PC-9 (cell line): Measurements from ENCODE around the gene TEX30. TPM values are rescaled to one million over a fixed set of nuclear protein-coding genes. Genes with fewer than 3 reads are reported as not detected.
A peak's percentile ranks its signal among the peaks of the same experiment; 100 is the strongest.

Experiments used
- BruUV-seq: library from RNA; stranded (reverse); fragments of 400-500 nt; replicated peaks from 2 replicates; lab custom pipeline; 2021; lab: Mats Ljungman, UMichigan
- CTCF ChIA-PET: fragments of 300-600 bp; sonication (Branson Sonifier 250); formaldehyde crosslinking; loops from one replicate; lab custom pipeline; 2022; ENCODE audit warnings: antibody characterized with exemption; lab: Charles Lee
- POLR2A ChIA-PET: fragments of 300-600 bp; sonication (Branson Sonifier 250); formaldehyde crosslinking; loops from one replicate; lab custom pipeline; 2022; ENCODE audit warnings: antibody characterized with exemption; ENCODE audit not compliant: unreplicated experiment; lab: Charles Lee
- DNase-seq, 2 experiments: peaks; one replicate each; pipeline versions ENCODE4 v3.0.0 to v3.0.0-alpha.2; 2015 to 2022; ENCODE audit warnings: mixed read lengths in 1 of 2
- H2AFZ ChIP-seq: fragments of 200-600 bp; sonication (generic); 2 replicates; pipeline ENCODE4 v1.8.1; 2017; ENCODE audit warnings: antibody characterized with exemption
- H3F3A ChIP-seq: fragments of 200-600 bp; sonication (generic); 2 replicates; pipeline ENCODE4 v1.8.1; 2017; ENCODE audit warnings: antibody characterized with exemption, mild to moderate bottlenecking, low read depth; ENCODE audit not compliant: insufficient read depth
- H3K27ac ChIP-seq: fragments of 200-600 bp; sonication (generic); 2 replicates; pipeline ENCODE4 v1.6.1; 2016; ENCODE audit warnings: mixed run types
- H3K27me3 ChIP-seq: fragments of 200-600 bp; sonication (generic); 2 replicates; pipeline ENCODE4 v1.6.1; 2016; ENCODE audit warnings: low read depth, mixed run types; ENCODE audit not compliant: insufficient read depth
- H3K36me3 ChIP-seq: fragments of 200-600 bp; sonication (generic); 2 replicates; pipeline ENCODE4 v1.6.1; 2016; ENCODE audit warnings: low read depth, mixed run types
- H3K4me1 ChIP-seq: fragments of 200-600 bp; sonication (generic); replicated peaks from 2 replicates; pipeline ENCODE4 v1.6.1; 2016; ENCODE audit warnings: mixed run types; ENCODE audit not compliant: insufficient read depth
- H3K4me2 ChIP-seq: fragments of 200-600 bp; sonication (generic); 2 replicates; pipeline ENCODE4 v1.6.1; 2017; ENCODE audit warnings: mixed run types
- H3K4me3 ChIP-seq: fragments of 200-600 bp; sonication (generic); 2 replicates; pipeline ENCODE4 v1.6.1; 2016; ENCODE audit warnings: mixed run types
- H3K79me2 ChIP-seq: fragments of 200-600 bp; sonication (generic); 2 replicates; pipeline ENCODE4 v1.6.1; 2017; ENCODE audit warnings: low read depth, mixed run types
- H3K9me2 ChIP-seq: fragments of 200-600 bp; sonication (generic); 2 replicates; pipeline ENCODE4 v1.8.1; 2017; ENCODE audit warnings: mild to moderate bottlenecking; ENCODE audit not compliant: insufficient read depth
- H3K9me3 ChIP-seq: fragments of 200-600 bp; sonication (generic); 2 replicates; pipeline ENCODE4 v1.8.1; 2016; ENCODE audit warnings: low read depth; ENCODE audit not compliant: insufficient read depth
- H4K20me1 ChIP-seq: fragments of 200-600 bp; sonication (generic); 2 replicates; pipeline ENCODE4 v1.8.1; 2017; ENCODE audit not compliant: insufficient read depth
- CTCF ChIP-seq: fragments of 200-600 bp; sonication (generic); conservative IDR thresholded peaks from 2 replicates; pipeline ENCODE4 v1.6.1; 2017; ENCODE audit warnings: mixed run types, antibody characterized with exemption, mild to moderate bottlenecking, moderate library complexity
- EZH2 ChIP-seq: fragments of 200-600 bp; sonication (generic); IDR thresholded peaks from 2 replicates; pipeline ENCODE4 v1.8.0; 2017; ENCODE audit warnings: antibody characterized with exemption, low read depth
- intact Hi-C: fragments of 100-400 bp; cut with micrococcal nuclease; formaldehyde crosslinking; loops from one replicate; pipeline ENCODE4 v1.10.0; 2022; ENCODE audit not compliant: unreplicated experiment
- total RNA-seq: library from RNA; stranded (reverse); gene quantifications from 2 replicates; pipeline ENCODE4 v1.2.3, GENCODE V29; 2021

Gene TEX30
- total RNA-seq, 1 experiment from 2014 or later = 13.1 TPM

- H3K27me3 ChIP-seq = no peaks in the 10 kb centered on the region
- no peaks in the 10 kb centered on the region for H3K9me3 ChIP-seq
- POLR2A ChIA-PET = interaction anchor here (0.6 kb wide), 1 partner anchor 69 kb away, joined by 3 read pairs; no protein-coding TSS in a partner anchor
- BruUV-seq = no TSS peak
- H3K4me2 ChIP-seq = no peak overlapping the region
- H3K9me2 ChIP-seq = no peaks in the 10 kb centered on the region
- no peaks in the 10 kb centered on the region for H3K36me3 ChIP-seq
- CTCF ChIA-PET = no interaction called here
- H4K20me1 ChIP-seq = no peaks in the 10 kb centered on the region
- no peak overlapping the region for H3K27ac ChIP-seq
- H3K4me3 ChIP-seq = no peak overlapping the region
- H3K79me2 ChIP-seq = peaks cover 15% of the 10 kb centered on the region
- intact Hi-C loops = loop anchor here (5.0 kb wide), 1 partner anchor 178 kb away; the partner anchor contains the start of gene TPP2
- peak overlapping the region; percentile 42; the same call in 1 of the 2 replicates for H2AFZ ChIP-seq
- H3K4me1 ChIP-seq = peaks cover 11% of the 10 kb centered on the region
- no peaks in the 10 kb centered on the region; the same call in 1 of the 2 replicates for H3F3A ChIP-seq
- DNase-seq = no peak
- TF ChIP-seq EZH2 = no peak
- TF ChIP-seq CTCF = no peak
These were observed 1.3 kb upstream of the TEX30 start for GRCh38 chr13:102774591-102775520.

GRCh38 chr13:102774214-102774568 lies 605 bp upstream of the TEX30 start:
- H3K4me2 ChIP-seq = peak overlapping the region; percentile 73
- intact Hi-C loops = loop anchor here (5.0 kb wide), 1 partner anchor 177 kb away; the partner anchor contains the start of gene TPP2
- peaks cover 11% of the 10 kb centered on the region for H3K4me1 ChIP-seq
- H3F3A ChIP-seq = no peaks in the 10 kb centered on the region; the same call in 1 of the 2 replicates
- peak overlapping the region; percentile 96 for H2AFZ ChIP-seq
- no peaks in the 10 kb centered on the region for H3K27me3 ChIP-seq
- H4K20me1 ChIP-seq = no peaks in the 10 kb centered on the region
- H3K27ac ChIP-seq = no peak overlapping the region
- H3K79me2 ChIP-seq = peaks cover 15% of the 10 kb centered on the region
- TF ChIP-seq CTCF (no peak), EZH2 (no peak)
- TSS peak; percentile 97 for BruUV-seq
- no peaks in the 10 kb centered on the region for H3K9me3 ChIP-seq
- peak overlapping the region; percentile 84; the same call in 1 of the 2 replicates for H3K4me3 ChIP-seq
- POLR2A ChIA-PET = interaction anchor here (0.7 to 1.1 kb wide), 2 partner anchors 178 to 834 kb away, joined by 3 to 5 read pairs; no protein-coding TSS in a partner anchor
- no peaks in the 10 kb centered on the region for H3K36me3 ChIP-seq
- DNase-seq = no peak
- CTCF ChIA-PET = interaction anchor here (0.6 kb wide), 1 partner anchor 682 kb away, joined by 3 read pairs; no protein-coding TSS in a partner anchor
- H3K9me2 ChIP-seq = no peaks in the 10 kb centered on the region

GRCh38 chr13:102772042-102772425 lies 1.6 kb downstream of the TEX30 start:
- Histone ChIP-seq H3K4me2 (peak overlapping the region; percentile 73), H3K79me2 (peaks cover 15% of the 10 kb centered on the region), H3K27ac (no peak overlapping the region), H3K9me3 (no peaks in the 10 kb centered on the region), H3K36me3 (no peaks in the 10 kb centered on the region), H3K9me2 (no peaks in the 10 kb centered on the region), H3F3A (no peaks in the 10 kb centered on the region; the same call in 1 of the 2 replicates), H3K4me1 (peaks cover 11% of the 10 kb centered on the region), H3K4me3 (no peak overlapping the region), H2AFZ (no peak overlapping the region), H4K20me1 (no peaks in the 10 kb centered on the region), H3K27me3 (no peaks in the 10 kb centered on the region)
- DNase-seq = no peak
- ChIA-PET CTCF (no interaction called here), POLR2A (no interaction called here)
- no peak for TF ChIP-seq CTCF
- TF ChIP-seq EZH2 = no peak
- no TSS peak for BruUV-seq
- intact Hi-C loops = loop anchor here (2.0 to 5.0 kb wide), 3 partner anchors 29 to 175 kb away; partner anchors contain the start of genes ERCC5 and TPP2
